ENCODE results near the gene SIX1. TPM values are rescaled to one million over a fixed set of nuclear protein-coding genes. Genes with fewer than 3 reads are reported as not detected.

Gene SIX1
- total RNA-seq, 4 donors from 2014 or later, result 5.9 to 7.5 (median 6.2) TPM

- Histone ChIP-seq H3K36me3 (no peaks in the 10 kb centered on the region), H3K4me1 (peaks cover 0 to 43% (median 17%) of the 10 kb centered on the region in 4 donors), H3K27ac (no peak overlapping the region), H3K4me3 (peak overlapping the region in 2 of 4 donors; percentile 60 to 65), H3K27me3 (peaks cover 0 to 93% of the 10 kb centered on the region in 2 donors), H3K9me3 (no peaks in the 10 kb centered on the region)
- no peak for DNase-seq (ENCODE audit: low spot score in 2 of 2)
- 51 to 54% methylated on average over 36 of the region's 36 CpGs for WGBS, 2 donors
- no peak for TF ChIP-seq POLR2A (IDR thresholded peaks at IDR 0.05)
- no peak for TF ChIP-seq CTCF (IDR thresholded peaks at IDR 0.05)
- no peak for TF ChIP-seq EP300 (IDR thresholded peaks at IDR 0.05)
These were observed 6.8 kb upstream of the SIX1 start for GRCh38 chr14:60655898-60656685.

GRCh38 chr14:60655119-60655897 lies 6.0 kb upstream of the SIX1 start:
- peaks cover 0 to 43% (median 17%) of the 10 kb centered on the region in 4 donors for H3K4me1 ChIP-seq
- H3K36me3 ChIP-seq, result no peaks in the 10 kb centered on the region
- H3K27ac ChIP-seq, result no peak overlapping the region
- DNase-seq (ENCODE audit: low spot score in 2 of 2), result no peak
- H3K4me3 ChIP-seq, result no peak overlapping the region
- WGBS, 2 donors, result 47 to 57% methylated on average over 29 of the region's 29 CpGs
- TF ChIP-seq EP300 (IDR thresholded peaks at IDR 0.05), result no peak
- no peak for TF ChIP-seq POLR2A (IDR thresholded peaks at IDR 0.05)
- no peak for TF ChIP-seq CTCF (IDR thresholded peaks at IDR 0.05)
- H3K27me3 ChIP-seq, result peaks cover 0 to 100% of the 10 kb centered on the region in 2 donors
- H3K9me3 ChIP-seq, result no peaks in the 10 kb centered on the region

- TF ChIP-seq CTCF (IDR thresholded peaks at IDR 0.05) (no peak), POLR2A (IDR thresholded peaks at IDR 0.05) (no peak), EP300 (IDR thresholded peaks at IDR 0.05) (no peak)
- DNase-seq (ENCODE audit: low spot score in 2 of 2), result no peak
- 38 to 42% methylated on average over 3 of the region's 3 CpGs for WGBS, 2 donors
- no peaks in the 10 kb centered on the region for H3K9me3 ChIP-seq
- H3K4me3 ChIP-seq, result no peak overlapping the region
- peaks cover 0 to 51% (median 22%) of the 10 kb centered on the region in 4 donors for H3K4me1 ChIP-seq
- H3K27me3 ChIP-seq, result peaks cover 0 to 100% of the 10 kb centered on the region in 2 donors
- H3K36me3 ChIP-seq, result no peaks in the 10 kb centered on the region
- H3K27ac ChIP-seq, result no peak overlapping the region
These were observed 5.1 kb upstream of the SIX1 start for GRCh38 chr14:60654334-60654821.

GRCh38 chr14:60653701-60654161 lies 4.5 kb upstream of the SIX1 start:
- TF ChIP-seq EP300 (IDR thresholded peaks at IDR 0.05), result no peak
- TF ChIP-seq POLR2A (IDR thresholded peaks at IDR 0.05), result no peak
- TF ChIP-seq CTCF (IDR thresholded peaks at IDR 0.05), result no peak
- no peaks in the 10 kb centered on the region for H3K36me3 ChIP-seq
- H3K4me1 ChIP-seq, result peaks cover 0 to 58% (median 26%) of the 10 kb centered on the region in 4 donors
- no peak overlapping the region for H3K4me3 ChIP-seq
- H3K27me3 ChIP-seq, result peaks cover 0 to 100% of the 10 kb centered on the region in 2 donors
- WGBS, 2 donors, result 28 to 31% methylated on average over 14 of the region's 14 CpGs
- no peak for DNase-seq (ENCODE audit: low spot score in 2 of 2)
- no peak overlapping the region for H3K27ac ChIP-seq
- H3K9me3 ChIP-seq, result no peaks in the 10 kb centered on the region
